HG03108 (cell line): Measurements from ENCODE around the gene HSPG2.

Source experiments
- ATAC-seq: cut with Tn5 transposase; IDR thresholded peaks from one replicate; pipeline ENCODE4 v1.9.1; 2021; ENCODE audit warnings: moderate library complexity; ENCODE audit not compliant: unreplicated experiment

The HSPG2 gene

DNA sequence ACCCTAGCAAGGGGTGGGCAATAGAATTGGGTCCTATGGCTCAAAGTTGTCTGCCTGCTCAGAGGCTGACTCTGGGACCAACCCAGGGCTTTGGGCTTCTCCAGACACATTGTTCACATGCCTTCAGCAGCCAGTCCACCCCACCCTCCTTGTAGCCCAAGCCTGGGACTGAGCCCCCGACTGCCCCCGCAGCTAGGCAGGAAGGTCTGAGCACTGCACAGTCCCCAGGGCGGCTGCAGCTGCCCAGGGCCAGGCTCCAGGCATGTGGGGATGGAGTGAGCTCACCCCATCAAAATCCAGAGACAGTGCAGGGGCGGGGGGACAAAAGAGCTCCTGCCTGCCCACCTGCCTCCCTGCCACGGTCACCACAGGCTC, 35.6 kb downstream of the HSPG2 start:
- no peak for ATAC-seq

DNA sequence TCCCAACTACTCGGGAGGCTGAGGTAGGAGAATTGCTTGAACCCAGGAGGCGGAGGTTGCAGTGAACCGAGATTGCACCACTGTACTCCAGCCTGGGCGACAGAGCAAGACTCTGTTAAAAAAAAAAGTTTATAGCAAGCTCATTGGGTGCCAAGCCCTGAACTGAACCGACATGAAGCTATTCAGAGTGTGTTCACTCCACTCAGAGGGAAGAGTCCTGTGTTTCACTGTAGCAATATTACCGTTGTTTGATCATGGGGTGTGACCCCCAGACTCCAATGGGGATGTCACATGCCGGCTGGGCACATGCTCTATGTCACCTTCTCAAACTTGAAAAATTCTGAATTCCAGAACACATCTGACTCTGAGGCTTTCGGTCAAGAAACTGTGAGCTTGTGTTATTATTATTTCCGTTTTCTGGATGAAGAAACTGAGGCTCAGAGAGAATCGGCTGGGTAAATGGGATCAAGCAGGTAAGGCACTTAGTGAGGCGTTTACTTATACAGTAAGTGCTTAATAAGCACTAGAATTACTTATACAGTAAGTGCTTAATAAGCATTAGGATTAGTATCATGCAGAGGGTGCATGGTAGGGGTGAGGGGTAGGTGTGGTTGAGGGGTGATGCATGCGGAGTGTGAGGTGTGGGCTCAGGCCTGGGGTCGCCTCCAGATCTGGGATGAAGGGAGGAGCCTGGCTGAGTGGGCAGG, 36.2 kb downstream of the HSPG2 start:
- ATAC-seq: no peak

DNA sequence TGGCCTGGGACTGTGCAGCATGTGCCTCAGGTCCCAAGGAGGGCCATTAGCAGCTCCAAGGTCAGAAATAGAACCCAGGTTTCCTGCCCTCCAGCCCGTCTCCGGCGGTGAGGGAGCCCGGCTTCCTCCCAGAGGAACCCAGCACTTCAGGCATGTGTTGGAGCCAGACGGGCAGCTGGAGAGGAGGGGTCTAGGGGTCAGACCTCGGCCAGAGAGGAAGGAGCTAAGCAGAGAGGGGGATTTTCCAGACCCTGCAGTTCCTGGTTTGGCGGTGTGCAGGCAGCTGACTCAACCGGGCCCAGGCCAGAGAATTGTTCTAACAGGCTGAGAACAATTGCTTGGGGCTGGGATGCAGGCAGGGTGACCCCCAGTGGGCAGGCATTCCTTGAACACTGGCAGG, 37.1 kb downstream of the HSPG2 start:
- no peak for ATAC-seq

DNA sequence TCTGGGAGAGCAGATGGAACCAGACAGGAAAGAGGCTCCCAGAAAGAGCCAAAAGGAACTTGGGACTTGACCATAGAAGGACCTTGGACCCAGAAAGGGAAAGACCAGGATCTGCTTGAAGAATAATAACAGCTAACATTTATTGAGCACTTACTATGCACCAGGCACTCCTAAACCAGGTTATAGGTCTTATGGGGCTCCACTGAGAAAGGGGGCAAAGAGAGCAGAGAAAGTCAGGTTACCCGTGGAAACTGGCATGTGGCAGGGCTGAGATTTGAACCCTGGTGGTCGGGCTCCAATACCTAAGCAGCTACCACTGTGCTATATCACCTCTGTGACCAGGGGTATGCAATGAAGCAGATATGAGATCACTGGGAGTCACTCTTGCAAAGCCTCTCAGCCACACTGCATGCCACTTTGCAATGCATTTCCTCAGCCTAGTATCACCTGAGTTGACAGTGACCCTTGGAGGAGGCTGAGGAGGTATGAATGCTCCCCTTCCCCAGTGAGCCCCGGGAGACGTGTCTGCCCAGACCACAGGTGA, 37.8 kb downstream of the HSPG2 start:
- ATAC-seq: no peak

DNA sequence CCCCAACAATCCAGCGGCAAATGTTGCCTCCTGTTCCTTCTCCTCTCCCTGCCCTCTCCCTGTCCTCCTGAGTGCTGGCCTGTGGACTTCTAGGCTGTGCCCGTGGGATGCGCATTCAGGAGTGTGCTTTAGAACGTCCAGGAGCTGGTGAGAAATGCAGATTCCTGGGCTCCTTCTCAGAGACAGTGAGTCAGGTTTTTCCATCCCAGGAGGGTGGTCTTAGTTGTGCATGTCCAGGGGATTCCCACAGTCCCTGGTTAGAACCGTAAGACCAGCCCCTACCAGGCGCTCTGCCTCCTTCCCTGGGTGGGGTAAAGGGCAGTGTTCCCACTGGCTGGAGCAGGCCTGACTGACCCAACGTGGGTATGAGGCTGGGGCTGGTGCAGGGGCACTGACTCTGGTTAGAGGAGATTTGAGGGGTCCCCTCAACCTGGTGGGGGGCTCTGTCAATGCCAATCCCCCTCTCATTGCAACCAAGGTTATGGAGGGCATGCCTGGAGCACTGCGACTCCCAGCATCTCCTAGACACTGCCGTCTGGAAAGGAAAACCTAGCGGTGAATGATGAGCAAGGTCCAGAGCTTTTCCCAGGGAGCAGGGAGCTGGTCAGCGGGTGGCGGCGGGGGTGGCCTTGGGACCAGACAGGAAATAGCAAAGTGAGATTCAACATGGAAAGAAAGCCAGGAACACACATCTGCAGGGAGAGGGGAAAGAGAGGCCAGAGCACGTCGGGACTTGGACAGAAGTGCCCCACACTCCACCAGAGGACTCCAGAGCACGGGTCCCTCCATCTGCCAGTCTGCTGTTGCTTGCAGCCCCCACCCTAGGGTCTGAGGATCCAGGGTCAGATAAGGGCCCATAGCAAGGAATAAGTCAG, 38.5 kb downstream of the HSPG2 start:
- no peak for ATAC-seq

DNA sequence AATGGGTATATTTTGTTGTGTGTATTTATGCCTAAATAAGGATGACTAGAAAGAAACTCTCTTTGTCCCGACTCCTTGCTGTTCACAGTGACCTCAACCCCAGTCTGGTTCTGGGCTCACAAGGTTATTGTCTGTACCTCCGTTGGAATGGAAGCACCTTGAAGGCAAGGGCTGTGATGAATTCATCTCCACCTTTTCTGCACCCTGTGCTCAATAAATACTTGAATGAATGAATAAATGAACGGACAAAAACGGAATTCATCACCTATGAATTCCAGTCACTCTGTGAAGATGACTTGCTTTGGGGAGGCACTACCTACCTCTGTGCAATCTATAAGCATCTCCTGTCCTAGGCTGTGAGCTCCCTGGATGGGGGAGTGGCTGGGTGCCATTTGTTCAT, 39.3 kb downstream of the HSPG2 start:
- no peak for ATAC-seq

DNA sequence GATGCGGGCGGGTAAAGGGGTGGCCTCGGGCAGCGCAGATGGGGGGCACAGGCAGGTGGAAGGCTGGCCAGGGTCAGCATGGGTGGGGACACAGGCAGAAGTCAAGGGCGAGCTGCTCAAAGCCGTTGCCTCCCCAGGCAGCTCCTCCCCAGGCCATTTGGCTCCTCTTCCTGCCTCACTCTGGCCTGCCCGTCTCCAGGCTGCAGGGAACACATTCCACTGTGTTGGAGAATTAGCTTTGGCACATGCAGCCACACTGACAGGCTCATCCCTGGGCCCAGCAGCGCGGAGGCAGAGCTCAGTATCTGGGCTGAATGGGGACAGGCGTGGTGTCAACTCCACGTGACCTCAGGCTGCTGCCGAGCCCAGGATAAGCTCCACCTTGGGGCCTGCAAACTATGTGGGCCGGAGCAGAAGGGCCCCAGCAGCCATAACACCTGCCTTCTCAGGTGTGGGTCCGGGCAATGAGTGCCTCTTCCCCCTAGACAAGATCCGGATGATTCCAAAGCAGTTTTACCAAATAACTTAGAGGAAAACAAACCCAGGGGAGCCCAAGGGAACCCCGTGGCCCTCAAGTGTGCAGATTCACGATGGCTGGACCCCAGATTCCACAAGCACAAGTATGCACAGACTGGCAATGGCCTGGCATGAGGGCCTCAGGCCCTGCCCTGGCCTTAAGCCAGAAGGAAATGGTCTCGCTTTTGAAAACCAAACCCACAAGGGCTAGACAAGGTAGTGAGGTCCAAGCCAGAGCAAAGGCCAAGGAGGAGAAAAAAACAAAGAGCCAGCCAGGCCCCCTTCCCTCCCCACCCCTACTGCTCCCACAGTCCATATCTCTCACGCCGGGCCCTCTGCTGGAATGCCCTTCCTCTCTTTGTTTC, 40.2 kb downstream of the HSPG2 start:
- no peak for ATAC-seq

DNA sequence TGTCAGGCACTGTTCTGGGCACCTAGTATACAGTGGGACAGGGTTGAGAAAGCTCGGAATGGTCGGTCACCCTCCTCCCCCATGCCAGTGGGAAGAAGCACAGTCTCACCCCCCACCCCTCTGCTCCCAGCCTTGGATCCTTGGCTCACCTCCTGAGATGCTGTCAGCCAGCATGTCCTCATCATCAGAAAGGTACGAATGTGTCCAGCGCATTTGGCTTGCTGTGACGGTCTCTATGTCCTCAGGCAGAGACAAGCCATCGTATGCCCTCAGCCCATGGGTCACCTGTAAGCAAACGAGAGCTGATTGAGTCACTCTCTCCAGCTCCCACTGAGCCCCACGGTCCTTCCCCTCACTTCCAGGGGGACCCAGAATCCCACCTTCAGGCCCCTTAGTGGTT, 41.1 kb downstream of the HSPG2 start:
- ATAC-seq: no peak

DNA sequence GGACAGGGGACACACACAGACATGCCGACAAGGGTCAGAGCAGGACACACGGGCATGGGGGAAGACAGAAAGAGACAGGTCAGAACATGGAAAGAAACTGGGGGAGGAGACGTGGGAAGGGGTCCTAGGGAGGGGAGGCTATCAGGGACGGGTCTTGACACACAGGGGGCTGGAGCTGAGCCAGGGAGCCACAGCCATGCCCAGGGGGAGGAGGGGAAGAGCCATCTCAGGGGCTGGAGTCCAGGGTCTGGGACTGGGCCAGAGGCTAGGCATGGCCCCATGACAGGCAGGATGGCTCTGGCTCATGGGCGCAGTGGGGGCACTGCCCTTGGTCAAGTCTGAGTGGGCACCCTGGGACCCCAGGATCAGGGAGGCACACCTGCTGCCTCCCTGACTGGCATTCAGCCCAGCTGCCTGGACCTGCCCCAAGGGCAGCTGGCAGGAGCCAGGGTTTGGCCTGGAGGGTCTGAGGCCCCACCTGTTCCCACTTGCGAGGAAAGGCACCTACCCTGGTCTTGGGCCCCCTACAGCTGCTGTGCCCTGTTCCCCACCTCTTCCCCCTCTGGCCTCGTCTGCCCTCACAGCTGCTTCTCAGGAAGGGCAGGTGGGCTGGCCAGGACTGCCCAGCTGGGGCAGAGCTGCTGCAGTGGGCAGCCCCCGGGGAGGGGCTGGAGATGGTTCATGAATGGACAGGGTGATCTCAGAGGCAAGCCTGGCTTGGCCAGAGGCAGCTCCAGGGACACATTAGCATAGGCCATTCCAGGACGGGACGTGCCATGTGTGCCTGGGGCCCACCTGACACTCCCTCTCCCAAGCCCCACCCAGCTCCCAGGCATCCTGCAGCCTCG, 42.9 kb downstream of the HSPG2 start:
- no peak for ATAC-seq

DNA sequence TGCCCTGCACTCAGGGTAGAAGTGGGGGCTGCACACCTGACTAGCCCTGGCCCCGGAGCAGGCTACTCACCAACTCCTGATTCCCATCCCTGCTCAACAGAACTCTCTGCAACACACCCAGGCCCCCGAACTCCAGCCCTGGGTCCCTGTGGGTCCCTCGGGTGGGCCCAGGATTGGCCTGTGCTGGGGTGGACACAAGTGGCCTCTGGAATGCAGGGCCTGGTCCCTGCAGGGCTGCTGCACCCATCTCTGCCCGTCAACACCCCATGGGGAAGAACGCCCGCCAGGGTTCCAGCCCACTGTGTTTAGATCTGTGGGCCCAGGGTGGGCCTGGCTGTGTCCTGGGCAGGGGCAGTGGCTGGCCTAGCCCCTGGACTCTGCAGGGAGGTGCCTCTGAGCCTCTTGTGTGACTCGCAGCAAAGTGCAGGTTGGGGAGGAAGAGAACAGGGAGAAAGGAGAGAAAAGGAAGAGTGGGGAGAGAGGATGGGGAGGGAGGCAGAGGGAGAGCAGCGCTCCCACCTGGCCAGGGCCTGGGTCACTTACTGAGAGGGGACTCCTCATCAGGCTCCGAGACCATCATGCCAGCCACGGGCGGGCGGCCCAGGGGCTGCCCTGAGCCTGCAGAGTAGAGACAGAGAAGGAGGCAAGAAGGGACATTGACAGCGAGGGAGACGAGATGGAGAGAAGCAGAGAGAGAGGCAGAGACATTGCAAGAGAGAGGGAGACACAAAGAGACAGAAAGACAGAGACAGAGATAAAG, 43.9 kb downstream of the HSPG2 start:
- no peak for ATAC-seq

DNA sequence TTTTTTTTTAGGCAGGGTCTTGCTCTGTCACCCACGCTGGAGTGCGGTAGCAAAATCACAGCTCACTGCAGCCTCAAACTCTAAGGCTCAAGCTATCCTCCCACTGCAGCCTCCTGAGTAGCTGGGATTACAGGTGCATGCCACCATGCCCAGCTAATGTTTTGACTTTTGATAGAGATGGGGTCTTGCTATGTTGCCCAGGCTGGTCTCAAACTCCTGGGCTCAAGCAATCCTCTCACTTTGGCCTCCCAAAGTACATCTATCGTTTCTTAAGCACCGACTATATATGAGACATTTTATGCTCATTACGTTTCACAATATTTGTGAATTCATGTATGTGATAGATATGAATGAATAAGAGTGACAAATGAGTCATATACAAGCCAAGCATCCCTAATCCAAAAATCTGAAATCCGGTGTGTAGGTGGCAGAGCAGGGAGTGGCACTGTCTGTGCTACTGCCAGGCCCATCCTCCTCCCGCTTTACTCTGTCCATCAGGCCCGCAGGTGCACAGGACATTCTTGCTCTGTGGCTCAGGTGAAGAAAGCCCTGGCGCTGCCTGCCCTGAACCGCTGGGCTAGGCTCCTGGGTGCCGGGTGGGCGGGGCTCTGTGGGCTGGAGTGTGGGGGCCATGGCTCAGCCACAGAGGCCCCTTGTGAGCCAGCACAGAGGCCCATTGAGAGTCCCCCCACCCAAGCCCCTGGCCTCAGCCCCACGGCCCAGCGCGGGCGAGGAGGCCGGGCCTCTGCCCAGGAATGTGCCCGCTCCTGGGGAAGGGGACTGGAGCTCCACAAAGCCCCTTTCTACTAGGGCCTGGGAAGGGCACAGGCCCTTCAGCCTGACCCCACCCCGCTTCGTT, 45.3 kb downstream of the HSPG2 start:
- ATAC-seq: no peak

DNA sequence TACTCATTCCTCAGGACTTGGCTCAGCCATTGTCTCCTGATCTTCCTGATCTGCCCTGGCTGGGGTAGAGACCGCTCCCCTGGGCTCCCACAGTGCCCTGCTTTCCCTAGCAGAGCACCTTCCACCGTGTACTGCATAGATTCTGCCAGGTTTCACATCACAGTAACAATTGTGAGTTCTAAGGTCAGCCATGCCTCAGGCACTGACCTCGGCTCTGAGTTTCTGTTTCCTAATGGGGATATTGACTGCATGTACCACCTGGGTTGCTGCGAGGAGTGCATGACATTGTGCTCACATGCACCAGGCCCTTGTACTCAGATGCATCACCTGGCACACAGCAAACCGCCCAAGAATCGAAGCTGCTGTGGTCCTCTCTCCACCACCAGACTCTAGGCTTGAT, 46.0 kb downstream of the HSPG2 start:
- ATAC-seq: no peak

DNA sequence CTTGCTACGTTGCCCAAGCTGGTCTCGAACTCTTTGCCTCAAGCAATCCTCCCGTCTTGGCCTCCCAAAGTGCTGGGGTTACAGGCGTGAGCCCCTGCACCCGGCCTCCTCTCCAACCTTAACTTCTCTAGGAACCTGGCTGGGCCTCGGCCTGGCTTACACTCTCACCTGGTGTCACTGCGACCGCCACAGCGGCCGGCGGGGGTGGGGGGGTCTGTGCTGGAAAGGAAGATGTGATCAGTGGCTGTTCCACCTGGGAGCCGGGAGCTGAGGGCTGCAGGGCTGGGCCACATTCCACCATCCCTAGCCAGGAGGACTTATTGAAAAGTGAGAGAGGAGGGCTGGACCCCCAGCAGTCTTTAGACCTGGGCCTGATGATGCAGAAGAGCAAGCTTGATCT, 48.6 kb downstream of the HSPG2 start:
- ATAC-seq: no peak

DNA sequence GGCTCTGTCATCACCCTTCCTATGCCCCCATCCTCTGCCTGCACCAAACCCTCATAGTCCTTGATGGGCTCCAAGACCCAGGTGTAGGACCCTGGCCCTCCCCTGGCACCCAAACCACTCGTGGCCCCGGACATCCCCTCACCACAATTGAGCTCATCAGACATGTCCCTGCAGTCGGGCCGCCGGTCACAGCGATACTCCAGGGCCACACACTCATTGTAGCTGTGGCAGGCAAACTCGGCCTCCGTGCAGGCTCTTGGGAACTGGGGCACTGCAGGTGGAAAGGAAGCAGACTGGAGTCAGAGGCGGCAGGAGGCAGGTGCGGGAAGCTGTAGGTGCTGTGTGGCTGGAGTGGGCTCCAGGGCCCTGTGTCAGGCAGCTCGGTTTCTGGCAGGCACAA, 49.3 kb downstream of the HSPG2 start:
- no peak for ATAC-seq

DNA sequence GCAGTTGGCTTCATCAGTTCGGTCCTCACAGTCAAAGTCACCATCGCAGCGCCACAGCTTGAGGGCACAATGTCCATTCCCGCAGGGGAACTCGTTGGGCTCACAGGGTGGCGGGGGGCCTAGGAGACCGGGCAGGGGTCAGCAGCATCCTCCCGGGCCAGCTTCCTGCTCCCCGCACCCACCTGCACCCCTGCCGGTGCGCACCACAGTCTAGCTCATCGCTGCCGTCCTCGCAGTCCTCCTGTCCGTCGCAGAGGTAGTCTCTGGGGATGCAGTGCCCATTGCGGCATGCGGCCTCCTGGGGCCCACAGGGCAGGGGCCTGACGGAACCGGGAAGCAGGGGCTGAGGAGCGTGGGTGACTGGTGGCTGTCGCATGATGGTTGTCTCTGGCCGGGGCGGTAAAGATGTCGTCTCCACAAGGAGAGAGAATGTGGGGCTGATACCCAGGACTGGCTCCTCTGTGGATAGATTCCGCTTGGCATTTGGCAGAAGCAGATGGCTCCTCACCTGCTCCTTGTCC, 49.8 kb downstream of the HSPG2 start:
- ATAC-seq: no peak

DNA sequence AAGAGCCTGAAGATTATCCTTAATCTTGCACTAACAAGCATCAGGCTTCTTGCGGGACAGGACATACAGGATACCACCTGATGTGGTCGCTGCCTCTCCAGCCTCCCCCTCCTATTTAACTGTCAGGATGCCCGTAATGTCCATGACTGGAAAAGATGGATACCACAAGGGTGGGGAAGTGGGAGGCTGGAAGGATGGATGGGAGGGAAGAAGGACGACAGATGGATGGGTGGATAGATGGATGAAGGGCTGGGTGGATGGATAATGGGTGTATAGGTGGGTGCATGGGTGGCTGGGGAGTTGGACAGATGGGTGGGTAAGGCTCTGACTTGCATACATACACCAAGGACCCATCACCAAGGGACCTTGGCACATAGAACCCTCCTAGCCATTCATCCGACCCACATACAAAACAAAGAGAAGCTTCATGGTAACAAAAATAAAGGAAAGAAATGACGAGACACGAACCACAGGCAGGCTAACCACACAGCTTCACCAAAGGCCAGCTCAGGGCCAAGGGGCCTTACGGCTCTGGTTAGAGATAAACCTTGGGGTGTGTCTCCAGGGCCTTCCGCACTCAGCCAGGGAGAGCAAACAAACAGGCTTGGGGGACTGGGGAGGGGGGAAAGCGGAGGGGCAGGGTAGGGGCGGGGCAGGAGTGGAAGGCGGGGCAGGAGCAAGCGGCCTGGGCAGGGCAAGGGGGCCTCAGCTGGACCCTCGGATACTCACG, 50.5 kb downstream of the HSPG2 start:
- no peak for ATAC-seq

DNA sequence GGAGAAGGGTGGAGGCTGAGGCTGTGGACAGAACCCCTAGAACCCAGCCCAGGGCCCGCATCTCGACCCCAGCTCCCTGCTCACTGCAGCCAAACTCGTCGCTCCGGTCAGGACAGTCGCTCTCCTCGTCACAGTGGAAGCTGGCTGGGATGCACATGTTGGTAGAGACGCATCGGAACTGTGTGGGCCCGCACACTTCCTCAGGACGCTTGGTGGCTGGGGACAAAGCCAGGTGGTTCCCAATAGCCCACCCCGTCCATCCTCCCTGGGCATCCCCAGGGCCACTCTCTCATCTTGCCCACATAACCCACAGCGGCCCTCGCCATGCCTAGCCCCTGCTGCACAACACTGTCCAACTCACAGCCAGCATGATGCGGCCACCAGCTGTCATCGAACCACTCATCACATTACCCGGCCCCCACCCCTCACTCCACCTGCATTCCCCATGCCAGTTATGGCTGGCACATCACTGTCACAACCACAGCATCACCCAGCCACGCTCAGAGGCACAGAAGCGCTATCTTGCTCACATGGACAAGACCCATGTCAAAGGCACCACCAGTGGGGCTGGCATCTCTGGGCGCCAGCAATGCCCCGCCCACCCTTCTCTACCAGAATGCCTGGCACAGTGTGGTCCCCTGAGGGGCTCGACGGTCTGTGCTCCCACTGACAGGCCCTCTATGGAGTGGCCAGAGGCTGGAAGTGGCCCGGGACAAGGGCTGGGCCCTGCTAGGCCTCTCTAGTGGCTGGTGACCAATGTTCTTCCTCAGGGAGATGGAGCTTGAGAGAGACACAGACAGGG, 51.7 kb downstream of the HSPG2 start:
- ATAC-seq: no peak
